ENCODE data around the gene USF1. TPM values are rescaled to one million over a fixed set of nuclear protein-coding genes. Genes with fewer than 3 reads are reported as not detected.
A peak's percentile ranks its signal among the peaks of the same experiment; 100 is the strongest.

Gene USF1
- polyA plus RNA-seq, 1 of the 3 experiments (the other 2 are of a cell fraction): 43.1 TPM

DNA sequence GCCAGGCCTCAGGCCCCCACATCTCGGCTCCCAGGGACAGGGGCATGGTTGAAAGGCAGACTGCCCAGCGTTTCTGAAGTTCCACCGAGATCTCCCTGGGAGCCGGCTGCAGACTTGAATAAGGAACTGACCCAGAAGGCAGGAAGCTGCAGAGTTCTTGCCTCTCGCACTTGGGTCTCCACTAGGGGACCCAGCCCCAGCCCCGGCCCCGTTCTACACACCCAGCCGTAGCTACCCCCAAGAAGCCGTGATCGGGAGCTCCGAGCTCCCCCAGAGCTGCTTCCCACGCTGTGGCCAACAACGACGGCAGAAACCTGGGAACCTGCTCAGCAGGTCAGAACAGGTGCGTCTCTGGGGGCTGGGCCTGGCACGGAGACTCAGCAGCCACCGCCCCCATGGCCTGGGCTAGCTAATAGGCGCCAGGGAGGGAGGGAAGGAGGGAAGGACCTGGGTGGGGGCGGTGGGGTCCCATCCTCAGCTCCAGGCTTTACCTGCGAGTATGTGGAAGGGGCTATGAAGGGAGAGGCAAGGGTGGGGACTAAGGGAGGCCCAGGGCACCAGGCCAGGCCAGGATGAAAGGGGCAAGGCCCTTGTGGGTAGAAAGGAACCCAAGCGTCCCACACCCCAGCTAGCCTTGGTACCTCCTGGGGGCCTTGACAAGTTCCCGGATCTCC lies 43.6 kb upstream of the USF1 start, which contains the start of gene NECTIN4:
Gene NECTIN4 (minus strand): TSS at position 308 of the 674 bp plus-strand sequence. CDS start 262 bp downstream, at position 46.
- ChIA-PET CTCF (interaction anchor here (0.6 to 22.7 kb wide), 3 partner anchors 7 to 19 kb away, joined by 3 to 198 read pairs (median 4); partner anchors contain the start of gene KLHDC9), POLR2A (no interaction called here)
- H3K9me3 ChIP-seq: no peaks in the 10 kb centered on the region
- DNase-seq: no peak
- no peaks in the 10 kb centered on the region for H3K27me3 ChIP-seq (ENCODE audit: insufficient read depth)
- H3K9me2 ChIP-seq: no peaks in the 10 kb centered on the region
- no peaks in the 10 kb centered on the region for H3F3A ChIP-seq (replicated peaks; ENCODE audit: insufficient read depth)
- no peaks in the 10 kb centered on the region for H4K20me1 ChIP-seq (ENCODE audit: insufficient read depth)
- H3K27ac ChIP-seq (ENCODE audit: low read depth in 2 of 2, low read length in 1 of 2): no peak within 1 kb of the TSS
- 85% methylated on average over 11 of the region's 22 CpGs for WGBS (ENCODE audit: low lambda C conversion rate)
- no peak within 1 kb of the TSS for H2AFZ ChIP-seq (ENCODE audit: low read depth)
- no peak for TF ChIP-seq RXRA (IDR thresholded peaks at IDR 0.05; ENCODE audit: borderline replicate concordance, low read depth)
- TF ChIP-seq TEAD4 (IDR thresholded peaks at IDR 0.05; ENCODE audit: borderline replicate concordance, insufficient read depth): no peak
- TF ChIP-seq, protein P1, sequence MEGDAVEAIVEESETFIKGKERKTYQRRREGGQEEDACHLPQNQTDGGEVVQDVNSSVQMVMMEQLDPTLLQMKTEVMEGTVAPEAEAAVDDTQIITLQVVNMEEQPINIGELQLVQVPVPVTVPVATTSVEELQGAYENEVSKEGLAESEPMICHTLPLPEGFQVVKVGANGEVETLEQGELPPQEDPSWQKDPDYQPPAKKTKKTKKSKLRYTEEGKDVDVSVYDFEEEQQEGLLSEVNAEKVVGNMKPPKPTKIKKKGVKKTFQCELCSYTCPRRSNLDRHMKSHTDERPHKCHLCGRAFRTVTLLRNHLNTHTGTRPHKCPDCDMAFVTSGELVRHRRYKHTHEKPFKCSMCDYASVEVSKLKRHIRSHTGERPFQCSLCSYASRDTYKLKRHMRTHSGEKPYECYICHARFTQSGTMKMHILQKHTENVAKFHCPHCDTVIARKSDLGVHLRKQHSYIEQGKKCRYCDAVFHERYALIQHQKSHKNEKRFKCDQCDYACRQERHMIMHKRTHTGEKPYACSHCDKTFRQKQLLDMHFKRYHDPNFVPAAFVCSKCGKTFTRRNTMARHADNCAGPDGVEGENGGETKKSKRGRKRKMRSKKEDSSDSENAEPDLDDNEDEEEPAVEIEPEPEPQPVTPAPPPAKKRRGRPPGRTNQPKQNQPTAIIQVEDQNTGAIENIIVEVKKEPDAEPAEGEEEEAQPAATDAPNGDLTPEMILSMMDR (IDR thresholded peaks at IDR 0.05): no peak
- H3K79me2 ChIP-seq (ENCODE audit: insufficient read depth): no peaks in the 10 kb centered on the region
- H3K36me3 ChIP-seq (replicated peaks in 1 of 2; ENCODE audit: control insufficient read depth in 1 of 2, insufficient read depth in 2 of 2, low read length in 1 of 2): no peaks in the 10 kb centered on the region
- peaks cover 0 to 11% of the 10 kb centered on the region in 2 experiments; a peak in 1 of 4 replicates for H3K4me1 ChIP-seq (ENCODE audit: control insufficient read depth in 1 of 2, insufficient read depth in 2 of 2, low read depth in 1 of 2, low read length in 1 of 2)
- H3K4me2 ChIP-seq: no peak within 1 kb of the TSS
- H3K4me3 ChIP-seq (ENCODE audit: low read depth in 2 of 2, low read length in 1 of 2): no peak within 1 kb of the TSS
- no peak within 1 kb of the TSS for H3K9ac ChIP-seq

DNA sequence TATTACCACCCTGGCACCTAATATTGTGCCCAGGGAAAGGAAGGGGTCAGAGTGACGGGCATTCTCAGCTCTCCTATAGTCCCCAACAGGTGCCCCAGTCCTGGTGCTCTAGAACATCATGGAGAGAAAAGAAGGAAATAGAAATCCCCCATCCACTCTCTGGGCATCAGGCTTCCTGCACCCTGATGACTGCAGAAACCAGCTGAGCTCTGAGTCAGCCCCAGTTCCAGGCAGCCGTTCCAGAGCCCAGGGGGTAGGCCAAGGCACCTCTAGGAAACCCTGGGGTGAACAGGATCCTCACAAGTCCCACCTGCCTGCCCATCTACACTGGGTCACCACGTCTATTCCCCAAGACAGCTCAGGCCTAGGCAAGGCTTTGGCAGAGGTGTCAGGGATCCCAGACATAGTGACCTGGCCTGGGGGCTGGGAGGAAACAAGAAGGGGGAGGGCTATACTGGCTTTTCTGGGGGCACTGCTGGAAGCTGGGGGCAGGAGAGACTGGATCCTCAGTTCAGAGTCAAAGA lies 42.9 kb upstream of the USF1 start:
- H3K79me2 ChIP-seq (ENCODE audit: insufficient read depth): no peaks in the 10 kb centered on the region
- H3K9ac ChIP-seq: no peak overlapping the region
- no peaks in the 10 kb centered on the region for H3K9me3 ChIP-seq
- H4K20me1 ChIP-seq (ENCODE audit: insufficient read depth): no peaks in the 10 kb centered on the region
- no peak overlapping the region for H3K4me2 ChIP-seq
- WGBS (ENCODE audit: low lambda C conversion rate): 77% methylated on average over 1 of the region's 3 CpGs
- no peak overlapping the region for H2AFZ ChIP-seq (ENCODE audit: low read depth)
- POLR2A ChIA-PET: interaction anchor here (1.0 kb wide), 1 partner anchor 9 kb away, joined by 3 read pairs; the partner anchor contains the start of gene KLHDC9
- no peaks in the 10 kb centered on the region for H3K9me2 ChIP-seq
- H3F3A ChIP-seq (replicated peaks; ENCODE audit: insufficient read depth): no peaks in the 10 kb centered on the region
- H3K27ac ChIP-seq (ENCODE audit: low read depth in 2 of 2, low read length in 1 of 2): no peak overlapping the region
- CTCF ChIA-PET: interaction anchor here (0.7 to 22.7 kb wide), 2 partner anchors 8 to 18 kb away, joined by 3 to 198 read pairs; partner anchors contain the start of gene KLHDC9
- no peaks in the 10 kb centered on the region for H3K36me3 ChIP-seq (replicated peaks in 1 of 2; ENCODE audit: control insufficient read depth in 1 of 2, insufficient read depth in 2 of 2, low read length in 1 of 2)
- peaks cover under 1 to 15% of the 10 kb centered on the region in 2 experiments; a peak in 2 of 4 replicates for H3K4me1 ChIP-seq (ENCODE audit: control insufficient read depth in 1 of 2, insufficient read depth in 2 of 2, low read depth in 1 of 2, low read length in 1 of 2)
- no peak overlapping the region for H3K4me3 ChIP-seq (ENCODE audit: low read depth in 2 of 2, low read length in 1 of 2)
- TF ChIP-seq FOSL2 (IDR thresholded peaks at IDR 0.05; ENCODE audit: borderline replicate concordance, low read depth): 0 out of 2 replicates have a peak, but pooled peaks have one; percentile 38
- TF ChIP-seq NFIC (IDR thresholded peaks at IDR 0.05; ENCODE audit: borderline replicate concordance): no peak
- TF ChIP-seq, protein P2, sequence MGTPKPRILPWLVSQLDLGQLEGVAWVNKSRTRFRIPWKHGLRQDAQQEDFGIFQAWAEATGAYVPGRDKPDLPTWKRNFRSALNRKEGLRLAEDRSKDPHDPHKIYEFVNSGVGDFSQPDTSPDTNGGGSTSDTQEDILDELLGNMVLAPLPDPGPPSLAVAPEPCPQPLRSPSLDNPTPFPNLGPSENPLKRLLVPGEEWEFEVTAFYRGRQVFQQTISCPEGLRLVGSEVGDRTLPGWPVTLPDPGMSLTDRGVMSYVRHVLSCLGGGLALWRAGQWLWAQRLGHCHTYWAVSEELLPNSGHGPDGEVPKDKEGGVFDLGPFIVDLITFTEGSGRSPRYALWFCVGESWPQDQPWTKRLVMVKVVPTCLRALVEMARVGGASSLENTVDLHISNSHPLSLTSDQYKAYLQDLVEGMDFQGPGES (IDR thresholded peaks at IDR 0.05; ENCODE audit: low read depth, low read length): no peak
- no peaks in the 10 kb centered on the region for H3K27me3 ChIP-seq (ENCODE audit: insufficient read depth)
- no peak for DNase-seq
